Measurements from ENCODE around the gene GFRAL. TPM values are rescaled to one million over a fixed set of nuclear protein-coding genes. Genes with fewer than 3 reads are reported as not detected.

GFRAL gene
- total RNA-seq, 1 experiment from 2014 or later = not detected

DNA sequence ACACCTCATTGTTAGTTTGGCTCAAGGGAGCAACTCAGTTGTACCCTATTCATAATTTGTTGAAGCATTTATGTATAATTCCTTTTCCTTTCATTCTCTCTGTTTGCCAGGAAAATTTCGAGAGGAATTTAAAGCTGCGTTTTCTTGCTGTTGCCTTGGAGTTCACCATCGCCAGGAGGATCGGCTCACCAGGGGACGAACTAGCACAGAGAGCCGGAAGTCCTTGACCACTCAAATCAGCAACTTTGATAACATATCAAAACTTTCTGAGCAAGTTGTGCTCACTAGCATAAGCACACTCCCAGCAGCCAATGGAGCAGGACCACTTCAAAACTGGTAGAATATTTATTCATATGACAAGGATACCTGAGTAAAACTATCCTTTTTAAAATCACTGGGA lies 45.2 kb upstream of the GFRAL start:
- Histone ChIP-seq H4K20me1 (ENCODE audit: insufficient read depth) (no peaks in the 10 kb centered on the region), H3K9me2 (ENCODE audit: insufficient read depth) (no peaks in the 10 kb centered on the region), H3F3A (ENCODE audit: insufficient read depth, low read depth) (no peaks in the 10 kb centered on the region), H3K27ac (no peak overlapping the region), H2AFZ (no peak overlapping the region), H3K36me3 (ENCODE audit: low read depth) (no peaks in the 10 kb centered on the region), H3K79me2 (ENCODE audit: low read depth) (no peaks in the 10 kb centered on the region), H3K4me1 (replicated peaks; ENCODE audit: insufficient read depth) (no peaks in the 10 kb centered on the region), H3K4me3 (no peak overlapping the region), H3K27me3 (ENCODE audit: insufficient read depth, low read depth) (no peaks in the 10 kb centered on the region), H3K4me2 (no peak overlapping the region), H3K9me3 (ENCODE audit: insufficient read depth, low read depth) (no peaks in the 10 kb centered on the region)
- ChIA-PET POLR2A (ENCODE audit: unreplicated experiment) (interaction anchor here (0.7 to 1.0 kb wide), 2 partner anchors 708 to 986 kb away, joined by 3 to 5 read pairs; no protein-coding TSS in a partner anchor), CTCF (interaction anchor here (0.7 kb wide), 1 partner anchor 16 kb away, joined by 3 read pairs; no protein-coding TSS in a partner anchor)
- BruUV-seq (replicated peaks) = no TSS peak
- no peak for DNase-seq
- TF ChIP-seq, protein P1, sequence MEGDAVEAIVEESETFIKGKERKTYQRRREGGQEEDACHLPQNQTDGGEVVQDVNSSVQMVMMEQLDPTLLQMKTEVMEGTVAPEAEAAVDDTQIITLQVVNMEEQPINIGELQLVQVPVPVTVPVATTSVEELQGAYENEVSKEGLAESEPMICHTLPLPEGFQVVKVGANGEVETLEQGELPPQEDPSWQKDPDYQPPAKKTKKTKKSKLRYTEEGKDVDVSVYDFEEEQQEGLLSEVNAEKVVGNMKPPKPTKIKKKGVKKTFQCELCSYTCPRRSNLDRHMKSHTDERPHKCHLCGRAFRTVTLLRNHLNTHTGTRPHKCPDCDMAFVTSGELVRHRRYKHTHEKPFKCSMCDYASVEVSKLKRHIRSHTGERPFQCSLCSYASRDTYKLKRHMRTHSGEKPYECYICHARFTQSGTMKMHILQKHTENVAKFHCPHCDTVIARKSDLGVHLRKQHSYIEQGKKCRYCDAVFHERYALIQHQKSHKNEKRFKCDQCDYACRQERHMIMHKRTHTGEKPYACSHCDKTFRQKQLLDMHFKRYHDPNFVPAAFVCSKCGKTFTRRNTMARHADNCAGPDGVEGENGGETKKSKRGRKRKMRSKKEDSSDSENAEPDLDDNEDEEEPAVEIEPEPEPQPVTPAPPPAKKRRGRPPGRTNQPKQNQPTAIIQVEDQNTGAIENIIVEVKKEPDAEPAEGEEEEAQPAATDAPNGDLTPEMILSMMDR (conservative IDR thresholded peaks at IDR 0.05) = no peak
- no peak for TF ChIP-seq EZH2 (IDR thresholded peaks at IDR 0.05; ENCODE audit: low read depth)
- intact Hi-C loops (cut with micrococcal nuclease; ENCODE audit: unreplicated experiment) = no loop called here

DNA sequence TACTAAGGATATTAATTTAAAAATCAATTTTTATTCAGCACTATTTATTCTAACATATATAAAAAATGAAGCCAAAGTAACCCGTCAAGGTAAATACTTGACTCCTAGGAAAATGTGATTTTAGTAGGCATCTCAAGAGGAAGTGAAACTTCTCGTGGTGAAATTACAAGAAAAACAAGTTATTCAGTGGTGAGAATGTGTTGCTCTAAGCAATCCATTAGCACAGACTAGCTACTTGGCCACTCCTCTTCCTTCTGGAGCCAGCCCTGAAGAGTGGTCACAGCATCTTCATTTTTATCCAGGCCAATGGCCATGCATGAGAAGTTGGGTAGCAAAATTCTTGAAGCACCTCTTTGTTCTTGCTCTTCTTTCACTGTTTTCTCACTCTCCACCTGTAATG lies 40.4 kb upstream of the GFRAL start:
- no peak overlapping the region for H3K4me3 ChIP-seq
- peaks cover 3% of the 10 kb centered on the region; the same call in 1 of the 2 replicates for H4K20me1 ChIP-seq (ENCODE audit: insufficient read depth)
- H3K9me2 ChIP-seq (ENCODE audit: insufficient read depth) = no peaks in the 10 kb centered on the region
- H3K4me1 ChIP-seq (replicated peaks; ENCODE audit: insufficient read depth) = no peaks in the 10 kb centered on the region
- POLR2A ChIA-PET (ENCODE audit: unreplicated experiment) = no interaction called here
- H3K4me2 ChIP-seq = no peak overlapping the region
- intact Hi-C loops (cut with micrococcal nuclease; ENCODE audit: unreplicated experiment) = no loop called here
- CTCF ChIA-PET = no interaction called here
- no peak overlapping the region for H3K27ac ChIP-seq
- no peak for DNase-seq
- no peak overlapping the region for H2AFZ ChIP-seq
- no peaks in the 10 kb centered on the region for H3K9me3 ChIP-seq (ENCODE audit: insufficient read depth, low read depth)
- H3K36me3 ChIP-seq (ENCODE audit: low read depth) = no peaks in the 10 kb centered on the region
- H3K27me3 ChIP-seq (ENCODE audit: insufficient read depth, low read depth) = no peaks in the 10 kb centered on the region
- no peaks in the 10 kb centered on the region for H3K79me2 ChIP-seq (ENCODE audit: low read depth)
- TF ChIP-seq, protein P1 (conservative IDR thresholded peaks at IDR 0.05) = no peak
- no peak for TF ChIP-seq EZH2 (IDR thresholded peaks at IDR 0.05; ENCODE audit: low read depth)
- H3F3A ChIP-seq (ENCODE audit: insufficient read depth, low read depth) = no peaks in the 10 kb centered on the region
- BruUV-seq (replicated peaks) = no TSS peak

DNA sequence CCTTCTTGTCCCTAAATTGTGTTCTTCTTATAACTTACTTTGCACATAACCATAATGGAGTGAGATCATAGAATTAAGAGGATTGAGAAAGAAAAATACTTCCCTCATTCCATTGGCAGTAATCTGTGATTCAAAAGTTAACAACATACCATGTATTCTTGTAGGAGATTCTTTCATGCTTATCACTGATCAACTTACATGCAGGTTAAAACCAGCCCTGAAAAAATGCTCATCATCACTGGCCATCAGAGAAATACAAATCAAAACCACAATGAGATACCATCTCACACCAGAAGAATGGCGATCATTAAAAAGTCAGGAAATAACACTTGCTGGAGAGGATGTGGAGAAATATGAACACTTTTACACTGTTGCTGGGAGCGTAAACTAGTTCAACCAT lies 36.5 kb upstream of the GFRAL start:
- no peak for DNase-seq
- TF ChIP-seq EZH2 (IDR thresholded peaks at IDR 0.05; ENCODE audit: low read depth) = no peak
- TF ChIP-seq, protein P1 (conservative IDR thresholded peaks at IDR 0.05) = no peak
- intact Hi-C loops (cut with micrococcal nuclease; ENCODE audit: unreplicated experiment) = no loop called here

More for the DNA sequence above, 36.5 kb upstream of the GFRAL start:
- Histone ChIP-seq H3K4me2 (no peak overlapping the region), H3K9me2 (ENCODE audit: insufficient read depth) (no peaks in the 10 kb centered on the region), H4K20me1 (ENCODE audit: insufficient read depth) (peaks cover 3% of the 10 kb centered on the region; the same call in 1 of the 2 replicates), H3K27ac (no peak overlapping the region), H3K27me3 (ENCODE audit: insufficient read depth, low read depth) (no peaks in the 10 kb centered on the region), H2AFZ (no peak overlapping the region), H3K36me3 (ENCODE audit: low read depth) (no peaks in the 10 kb centered on the region), H3K4me1 (replicated peaks; ENCODE audit: insufficient read depth) (no peaks in the 10 kb centered on the region), H3K79me2 (ENCODE audit: low read depth) (no peaks in the 10 kb centered on the region), H3K9me3 (ENCODE audit: insufficient read depth, low read depth) (no peaks in the 10 kb centered on the region), H3K4me3 (no peak overlapping the region), H3F3A (ENCODE audit: insufficient read depth, low read depth) (no peaks in the 10 kb centered on the region)
- ChIA-PET CTCF (interaction anchor here (0.6 kb wide), 1 partner anchor 41 kb away, joined by 3 read pairs; no protein-coding TSS in a partner anchor), POLR2A (ENCODE audit: unreplicated experiment) (no interaction called here)
- no TSS peak for BruUV-seq (replicated peaks)

All from PC-9 (cell line).